GM12878 (cell line): Measurements from ENCODE around the gene SON. TPM values are rescaled to one million over a fixed set of nuclear protein-coding genes. Genes with fewer than 3 reads are reported as not detected.

Experiments used
- BMI1 ChIP-seq: fragments of 450-650 bp; IDR thresholded peaks from 2 replicates; pipeline ENCODE4 v1.6.1; 2016; ENCODE audit warnings: mild to moderate bottlenecking, moderate library complexity, borderline replicate concordance
- CHD4 ChIP-seq: fragments of 200-600 bp; sonication (generic); IDR thresholded peaks from 2 replicates; pipeline ENCODE4 v1.6.1; 2016; ENCODE audit warnings: mild to moderate bottlenecking
- ELK1 ChIP-seq: IDR thresholded peaks from 2 replicates; pipeline ENCODE4 v1.6.1; 2012; ENCODE audit warnings: low read depth, low read length, improper control_type of control experiment
- FOXM1 ChIP-seq: IDR thresholded peaks from 2 replicates; pipeline ENCODE4 v1.6.1; 2012; ENCODE audit warnings: low read depth, mild to moderate bottlenecking, inconsistent platforms, low read length, moderate library complexity
- IKZF2 ChIP-seq, 2 experiments: fragments of 450-650 bp; IDR thresholded peaks; 2 replicates each; pipeline ENCODE4 v1.6.1; 2017; ENCODE audit warnings: mild to moderate bottlenecking in 2 of 2, moderate library complexity in 2 of 2
- JUNB ChIP-seq: IDR thresholded peaks from 2 replicates; pipeline ENCODE4 v1.6.1; 2016; ENCODE audit warnings: antibody characterized with exemption, mild to moderate bottlenecking
- MYB ChIP-seq: fragments of 150-350 bp; IDR thresholded peaks from 2 replicates; pipeline ENCODE4 v1.6.1; 2014; ENCODE audit warnings: mild to moderate bottlenecking, low read depth, low read length, borderline replicate concordance
- NRF1 ChIP-seq: conservative IDR thresholded peaks from 2 replicates; pipeline ENCODE4 v1.6.1; 2011; ENCODE audit warnings: mild to moderate bottlenecking, low read depth, low read length, improper control_type of control experiment
- PAX5 ChIP-seq: IDR thresholded peaks from 2 replicates; pipeline ENCODE4 v1.6.1; 2011; ENCODE audit warnings: low read depth, low read length, borderline replicate concordance
- RUNX3 ChIP-seq: IDR thresholded peaks from 2 replicates; pipeline ENCODE4 v1.6.1; 2012; ENCODE audit warnings: low read length, inconsistent platforms
- SIX5 ChIP-seq: IDR thresholded peaks from 2 replicates; pipeline ENCODE4 v1.6.1; 2011; ENCODE audit warnings: mild to moderate bottlenecking, low read depth, low read length, moderate library complexity; ENCODE audit not compliant: severe bottlenecking
- SMARCA5 ChIP-seq: fragments of 450-650 bp; IDR thresholded peaks from 2 replicates; pipeline ENCODE4 v1.6.1; 2017; ENCODE audit warnings: mild to moderate bottlenecking
- SREBF2 ChIP-seq: IDR thresholded peaks from 2 replicates; pipeline ENCODE4 v1.6.1; 2012; ENCODE audit warnings: mild to moderate bottlenecking, low read length
- STAT3 ChIP-seq: IDR thresholded peaks from 2 replicates; pipeline ENCODE4 v1.6.1; 2011; ENCODE audit warnings: low read depth, low read length, improper control_type of control experiment
- SUZ12 ChIP-seq: fragments of 200-600 bp; sonication (generic); IDR thresholded peaks from one replicate; pipeline ENCODE4 v1.6.1; 2018; ENCODE audit warnings: antibody characterized with exemption, mild to moderate bottlenecking; ENCODE audit not compliant: unreplicated experiment
- TCF3 ChIP-seq: IDR thresholded peaks from 2 replicates; pipeline ENCODE4 v1.6.1; 2012; ENCODE audit warnings: low read depth, mild to moderate bottlenecking, low read length, borderline replicate concordance; ENCODE audit not compliant: insufficient read depth
- YY1 ChIP-seq: IDR thresholded peaks from 2 replicates; pipeline ENCODE4 v1.6.1; 2011; ENCODE audit warnings: low read depth, mild to moderate bottlenecking, low read length
- ZNF274 ChIP-seq: IDR thresholded peaks from one replicate; pipeline ENCODE4 v1.8.0; 2011; ENCODE audit not compliant: insufficient read length, insufficient read depth
- polyA plus RNA-seq, 11 experiments: library from polyadenylated mRNA; depleted of rRNA in 4 of 11; unstranded in 6 of 11; stranded (reverse) in 5 of 11; fragments of >200 nt; fragmentation: Nextera tagmentation in 4 of 11; fragmentation: Illumina TruSeq in 1 of 11; extraction: Ambion mirVana in 4 of 11; extraction: Trizol in 1 of 11; gene quantifications; 1 replicate in 1 of 11; 2 replicates in 10 of 11; pipeline versions ENCODE4 v1.2.1 to v1.2.3, GENCODE V29; 2011 to 2016; ENCODE audit warnings: inconsistent platforms in 2 of 11, missing spikeins in 2 of 11, low read depth in 1 of 11
- total RNA-seq, 4 experiments: library from RNA; depleted of rRNA in 3 of 4; stranded (reverse); fragments of >200 nt in 3 of 4; fragmentation: Illumina TruSeq in 1 of 4; extraction: Trizol in 1 of 4; gene quantifications; 2 replicates each; pipeline versions ENCODE4 v1.2.1 to v1.2.3, GENCODE V29; 2013 to 2021
- TF ChIP-seq, protein P1 (sequence below): fragments of 450-650 bp; IDR thresholded peaks from 2 replicates; pipeline ENCODE4 v1.6.1; 2017; ENCODE audit warnings: antibody characterized with exemption, mild to moderate bottlenecking, moderate library complexity

SON gene
- total and polyA plus RNA-seq, 10 of the 15 experiments (the other 5 are each of a cell fraction or from before 2014, with no cell fraction given), result 95.7 to 788 (median 251) TPM

GRCh38 chr21:33588485-33589335 is 45.9 kb downstream of the SON start, which contains the start of gene DONSON (continued):
- TF ChIP-seq SIX5, result no peak
- TF ChIP-seq JUNB, result no peak
- no peak for TF ChIP-seq IKZF2 (IDR thresholded peaks at IDR 0.05)
- TF ChIP-seq SUZ12, result no peak
- TF ChIP-seq FOXM1, result no peak
- no peak for TF ChIP-seq MYB
- TF ChIP-seq, protein P1, sequence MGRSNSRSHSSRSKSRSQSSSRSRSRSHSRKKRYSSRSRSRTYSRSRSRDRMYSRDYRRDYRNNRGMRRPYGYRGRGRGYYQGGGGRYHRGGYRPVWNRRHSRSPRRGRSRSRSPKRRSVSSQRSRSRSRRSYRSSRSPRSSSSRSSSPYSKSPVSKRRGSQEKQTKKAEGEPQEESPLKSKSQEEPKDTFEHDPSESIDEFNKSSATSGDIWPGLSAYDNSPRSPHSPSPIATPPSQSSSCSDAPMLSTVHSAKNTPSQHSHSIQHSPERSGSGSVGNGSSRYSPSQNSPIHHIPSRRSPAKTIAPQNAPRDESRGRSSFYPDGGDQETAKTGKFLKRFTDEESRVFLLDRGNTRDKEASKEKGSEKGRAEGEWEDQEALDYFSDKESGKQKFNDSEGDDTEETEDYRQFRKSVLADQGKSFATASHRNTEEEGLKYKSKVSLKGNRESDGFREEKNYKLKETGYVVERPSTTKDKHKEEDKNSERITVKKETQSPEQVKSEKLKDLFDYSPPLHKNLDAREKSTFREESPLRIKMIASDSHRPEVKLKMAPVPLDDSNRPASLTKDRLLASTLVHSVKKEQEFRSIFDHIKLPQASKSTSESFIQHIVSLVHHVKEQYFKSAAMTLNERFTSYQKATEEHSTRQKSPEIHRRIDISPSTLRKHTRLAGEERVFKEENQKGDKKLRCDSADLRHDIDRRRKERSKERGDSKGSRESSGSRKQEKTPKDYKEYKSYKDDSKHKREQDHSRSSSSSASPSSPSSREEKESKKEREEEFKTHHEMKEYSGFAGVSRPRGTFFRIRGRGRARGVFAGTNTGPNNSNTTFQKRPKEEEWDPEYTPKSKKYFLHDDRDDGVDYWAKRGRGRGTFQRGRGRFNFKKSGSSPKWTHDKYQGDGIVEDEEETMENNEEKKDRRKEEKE, result no peak
- no peak for TF ChIP-seq SREBF2
- TF ChIP-seq STAT3, result no peak
- TF ChIP-seq BMI1, result no peak
- no peak for TF ChIP-seq RUNX3
- peak; percentile 74 for TF ChIP-seq NRF1
- no peak for TF ChIP-seq CHD4
- TF ChIP-seq YY1, result no peak; the same call in 1 of the 2 replicates
- TF ChIP-seq SMARCA5, result no peak
- no peak for TF ChIP-seq PAX5
- TF ChIP-seq TCF3, result no peak
- no peak for TF ChIP-seq ZNF274
- no peak for TF ChIP-seq ELK1
